ENCODE data around the gene PDE10A. TPM values are rescaled to one million over a fixed set of nuclear protein-coding genes. Genes with fewer than 3 reads are reported as not detected.

The PDE10A gene
- total RNA-seq, 1 experiment from 2014 or later = 0.31 TPM

GRCh38 chr6:165446331-165446730, 216.7 kb downstream of the PDE10A start:
- Mint-ChIP-seq H3K27ac (no peak overlapping the region), H3K4me1 (peaks cover 6 to 11% of the 10 kb centered on the region in 2 experiments), H3K9me3 (peaks cover 17 to 18% of the 10 kb centered on the region in 2 experiments), H3K36me3 (ENCODE audit: insufficient read depth in 1 of 3, low read depth in 3 of 3) (peaks cover 10 to 16% (median 13%) of the 10 kb centered on the region in 3 experiments), H3K4me3 (no peak overlapping the region), H3K27me3 (ENCODE audit: low read depth) (peaks cover 1% of the 10 kb centered on the region; the same call in 1 of the 2 replicates)
- Histone ChIP-seq H2BK20ac (ENCODE audit: low read depth, low read length, poor library complexity, severe bottlenecking) (no peak overlapping the region), H4K8ac (replicated peaks; ENCODE audit: insufficient read length, low read depth, low read length) (no peak overlapping the region), H3K79me1 (ENCODE audit: insufficient read depth, low read depth, low read length, poor library complexity, severe bottlenecking) (no peaks in the 10 kb centered on the region), H3K27ac (ENCODE audit: insufficient read length, low read depth, low read length) (no peak overlapping the region), H2AFZ (ENCODE audit: low read length) (no peak overlapping the region), H2AK5ac (ENCODE audit: insufficient read length, low read length) (no peak overlapping the region), H2BK5ac (ENCODE audit: insufficient read length, low read length) (no peak overlapping the region), H2BK120ac (ENCODE audit: low read depth, low read length, poor library complexity, severe bottlenecking) (no peak overlapping the region), H3K56ac (ENCODE audit: insufficient read length, low read depth, low read length) (no peak overlapping the region), H3K4me1 (ENCODE audit: insufficient read depth, low read length) (no peaks in the 10 kb centered on the region), H2BK15ac (ENCODE audit: low read depth, low read length) (no peak overlapping the region), H3T11ph (ENCODE audit: low read length) (no peak overlapping the region), H3K4me2 (ENCODE audit: insufficient read depth, insufficient read length, low read length) (no peak overlapping the region), H3K4ac (ENCODE audit: low read depth, low read length) (no peak overlapping the region), H3K23ac (ENCODE audit: insufficient read length, low read depth, low read length) (no peak overlapping the region), H4K91ac (ENCODE audit: insufficient read length, low read depth, low read length) (no peak overlapping the region), H3K18ac (ENCODE audit: insufficient read length, low read depth, low read length) (no peak overlapping the region), H4K5ac (ENCODE audit: insufficient read length, low read depth, low read length) (no peak overlapping the region), H3K79me2 (ENCODE audit: insufficient read depth, low read length) (no peaks in the 10 kb centered on the region), H2BK12ac (ENCODE audit: insufficient read length, low read depth, low read length) (no peak overlapping the region), H3K23me2 (ENCODE audit: insufficient read length, low read depth, low read length, poor library complexity, severe bottlenecking) (no peaks in the 10 kb centered on the region), H3K14ac (ENCODE audit: insufficient read depth, low read length) (no peak overlapping the region), H3K27me3 (ENCODE audit: insufficient read depth, low read length) (no peaks in the 10 kb centered on the region), H3K9me3 (ENCODE audit: control insufficient read depth, low read depth, low read length) (no peaks in the 10 kb centered on the region), H3K9ac (ENCODE audit: extremely low read depth, insufficient read length, low read length) (no peak overlapping the region), H4K20me1 (ENCODE audit: control insufficient read depth, insufficient read depth, insufficient read length) (no peaks in the 10 kb centered on the region)
- no peak for DNase-seq
- no peak for TF ChIP-seq CTCF (conservative IDR thresholded peaks at IDR 0.05)

All from H9 (cell line).